ENCODE results near the gene PSTPIP2. TPM values are rescaled to one million over a fixed set of nuclear protein-coding genes. Genes with fewer than 3 reads are reported as not detected.

The PSTPIP2 gene
- total RNA-seq, 1 donor from 2014 or later, result 6.2 TPM

DNA sequence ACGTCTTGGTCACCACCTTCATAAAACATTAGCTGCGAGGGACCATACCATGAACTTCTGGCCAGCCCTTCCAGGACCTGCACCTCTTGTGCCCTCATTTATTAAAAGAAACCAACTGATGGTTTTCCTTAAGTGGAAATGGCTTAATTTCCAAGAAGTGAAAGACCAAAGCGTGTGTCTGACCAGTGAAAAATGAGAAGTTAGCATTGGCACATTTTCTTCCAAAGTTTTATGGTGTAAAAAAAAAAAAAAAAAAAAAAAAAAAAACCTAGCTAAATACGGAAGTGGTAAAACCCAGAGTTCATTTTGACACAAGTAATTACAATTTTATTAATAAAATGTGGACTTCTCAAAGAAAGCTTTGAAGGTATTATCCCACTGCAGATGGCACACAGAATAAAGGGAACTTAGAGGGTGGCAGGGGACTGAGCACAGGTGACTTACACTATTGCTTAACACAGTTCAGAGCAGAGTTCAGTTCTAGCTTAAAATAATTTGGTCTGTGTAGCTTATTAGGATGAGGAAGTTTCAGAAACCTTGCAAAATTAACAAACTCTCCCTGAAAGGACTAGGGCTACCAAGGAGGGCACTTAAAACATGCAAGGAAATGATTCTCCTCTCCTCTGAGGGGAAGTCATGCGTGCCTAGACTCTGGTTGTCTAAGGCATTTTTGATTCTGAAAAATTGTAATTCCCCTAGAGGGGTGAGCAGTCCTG, 62.8 kb downstream of the PSTPIP2 start:
- Mint-ChIP-seq H3K36me3 (no peaks in the 10 kb centered on the region), H3K27ac (no peak overlapping the region), H3K4me1 (no peaks in the 10 kb centered on the region), H3K9me3 (no peaks in the 10 kb centered on the region), H3K4me3 (no peak overlapping the region), H3K27me3 (ENCODE audit: insufficient read depth, low read depth) (no peaks in the 10 kb centered on the region)
- no peaks in the 10 kb centered on the region for H3F3A ChIP-seq (ENCODE audit: low read depth)
- H3K4me2 ChIP-seq, result no peak overlapping the region
- H3K9me3 ChIP-seq (ENCODE audit: low read depth), result no peaks in the 10 kb centered on the region
- H3K79me2 ChIP-seq (ENCODE audit: low read depth), result no peaks in the 10 kb centered on the region
- no peak for TF ChIP-seq EZH2 (IDR thresholded peaks at IDR 0.05)
- no peak for TF ChIP-seq EZH2phosphoT487 (IDR thresholded peaks at IDR 0.05)
- H3K36me3 ChIP-seq, result no peaks in the 10 kb centered on the region
- H3K9ac ChIP-seq, result no peak overlapping the region
- no peaks in the 10 kb centered on the region for H3K4me1 ChIP-seq
- no peaks in the 10 kb centered on the region for H3K27me3 ChIP-seq
- H3K4me3 ChIP-seq, result no peak overlapping the region
- H2AFZ ChIP-seq (replicated peaks), result no peak overlapping the region
- no peak for DNase-seq (ENCODE audit: low spot score)
- H3K27ac ChIP-seq, result no peak overlapping the region
- H4K20me1 ChIP-seq (ENCODE audit: low read depth), result no peaks in the 10 kb centered on the region

DNA sequence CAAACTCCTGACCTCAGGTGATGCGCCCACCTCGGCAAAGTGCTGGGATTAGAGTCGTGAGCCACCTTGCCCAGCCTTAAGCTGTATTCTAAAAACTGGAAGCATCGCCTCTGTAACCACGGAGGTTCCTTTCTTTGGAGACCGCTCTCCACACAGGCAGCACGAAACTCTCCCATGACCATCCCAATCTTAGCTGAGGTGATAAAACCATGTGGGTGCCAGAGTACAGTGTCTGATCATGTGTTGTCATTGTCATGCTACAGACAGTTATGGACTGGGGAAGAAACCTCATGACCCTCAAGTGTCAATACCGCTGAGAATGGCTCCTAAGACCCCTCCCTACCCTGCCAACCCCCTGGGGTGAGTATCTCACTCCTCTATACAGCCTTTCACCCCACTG, 63.5 kb downstream of the PSTPIP2 start:
- H3K4me1 Mint-ChIP-seq, result no peaks in the 10 kb centered on the region

DNA sequence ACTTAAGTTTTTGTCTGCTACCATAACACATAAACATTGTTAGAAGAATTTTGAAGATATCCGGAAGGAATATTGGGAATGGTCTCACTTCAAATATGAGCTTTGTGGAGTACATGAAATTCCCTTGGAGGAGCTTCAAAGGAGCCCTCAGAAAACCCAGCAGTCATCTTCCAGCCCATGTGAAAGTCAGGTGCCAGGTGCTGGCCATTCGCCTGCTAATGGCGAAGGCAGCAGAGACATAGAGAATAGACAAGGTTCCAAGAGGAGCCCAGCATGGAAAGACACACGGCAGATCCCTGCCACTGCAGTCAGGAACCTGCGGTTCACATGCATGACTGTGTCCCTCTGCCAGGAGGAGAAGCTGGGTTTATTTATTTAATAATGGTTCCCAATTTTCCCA, 64.9 kb downstream of the PSTPIP2 start:
- DNase-seq (ENCODE audit: low spot score), result no peak
- H3K9ac ChIP-seq, result no peak overlapping the region
- Mint-ChIP-seq H3K36me3 (peaks cover 4% of the 10 kb centered on the region), H3K4me3 (no peak overlapping the region), H3K27ac (no peak overlapping the region), H3K4me1 (no peaks in the 10 kb centered on the region), H3K27me3 (ENCODE audit: insufficient read depth, low read depth) (no peaks in the 10 kb centered on the region), H3K9me3 (peaks cover 7% of the 10 kb centered on the region)
- H3K4me1 ChIP-seq, result no peaks in the 10 kb centered on the region
- no peak overlapping the region for H3K4me3 ChIP-seq
- peaks cover under 1% of the 10 kb centered on the region for H3K36me3 ChIP-seq
- H2AFZ ChIP-seq (replicated peaks), result no peak overlapping the region
- TF ChIP-seq EZH2phosphoT487 (IDR thresholded peaks at IDR 0.05), result no peak
- TF ChIP-seq, protein P1, sequence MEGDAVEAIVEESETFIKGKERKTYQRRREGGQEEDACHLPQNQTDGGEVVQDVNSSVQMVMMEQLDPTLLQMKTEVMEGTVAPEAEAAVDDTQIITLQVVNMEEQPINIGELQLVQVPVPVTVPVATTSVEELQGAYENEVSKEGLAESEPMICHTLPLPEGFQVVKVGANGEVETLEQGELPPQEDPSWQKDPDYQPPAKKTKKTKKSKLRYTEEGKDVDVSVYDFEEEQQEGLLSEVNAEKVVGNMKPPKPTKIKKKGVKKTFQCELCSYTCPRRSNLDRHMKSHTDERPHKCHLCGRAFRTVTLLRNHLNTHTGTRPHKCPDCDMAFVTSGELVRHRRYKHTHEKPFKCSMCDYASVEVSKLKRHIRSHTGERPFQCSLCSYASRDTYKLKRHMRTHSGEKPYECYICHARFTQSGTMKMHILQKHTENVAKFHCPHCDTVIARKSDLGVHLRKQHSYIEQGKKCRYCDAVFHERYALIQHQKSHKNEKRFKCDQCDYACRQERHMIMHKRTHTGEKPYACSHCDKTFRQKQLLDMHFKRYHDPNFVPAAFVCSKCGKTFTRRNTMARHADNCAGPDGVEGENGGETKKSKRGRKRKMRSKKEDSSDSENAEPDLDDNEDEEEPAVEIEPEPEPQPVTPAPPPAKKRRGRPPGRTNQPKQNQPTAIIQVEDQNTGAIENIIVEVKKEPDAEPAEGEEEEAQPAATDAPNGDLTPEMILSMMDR (IDR thresholded peaks at IDR 0.05), result no peak
- TF ChIP-seq EZH2 (IDR thresholded peaks at IDR 0.05), result no peak
- H3K9me3 ChIP-seq (ENCODE audit: low read depth), result no peaks in the 10 kb centered on the region
- H3K79me2 ChIP-seq (ENCODE audit: low read depth), result no peaks in the 10 kb centered on the region
- H3K27me3 ChIP-seq, result no peaks in the 10 kb centered on the region
- H4K20me1 ChIP-seq (ENCODE audit: low read depth), result no peaks in the 10 kb centered on the region
- no peaks in the 10 kb centered on the region for H3F3A ChIP-seq (ENCODE audit: low read depth)
- H3K27ac ChIP-seq, result no peak overlapping the region
- H3K4me2 ChIP-seq, result no peak overlapping the region

More for the DNA sequence above, 63.5 kb downstream of the PSTPIP2 start:
- Histone ChIP-seq H3K27me3 (no peaks in the 10 kb centered on the region), H3K79me2 (ENCODE audit: low read depth) (no peaks in the 10 kb centered on the region), H3K27ac (no peak overlapping the region), H2AFZ (replicated peaks) (no peak overlapping the region), H3K4me2 (no peak overlapping the region), H3K4me3 (no peak overlapping the region), H4K20me1 (ENCODE audit: low read depth) (no peaks in the 10 kb centered on the region), H3F3A (ENCODE audit: low read depth) (no peaks in the 10 kb centered on the region), H3K9ac (no peak overlapping the region), H3K36me3 (no peaks in the 10 kb centered on the region), H3K4me1 (no peaks in the 10 kb centered on the region), H3K9me3 (ENCODE audit: low read depth) (no peaks in the 10 kb centered on the region)
- Mint-ChIP-seq H3K4me3 (no peak overlapping the region), H3K9me3 (no peaks in the 10 kb centered on the region), H3K27me3 (ENCODE audit: insufficient read depth, low read depth) (no peaks in the 10 kb centered on the region), H3K36me3 (no peaks in the 10 kb centered on the region), H3K27ac (no peak overlapping the region)
- TF ChIP-seq EZH2 (IDR thresholded peaks at IDR 0.05), result no peak
- no peak for TF ChIP-seq EZH2phosphoT487 (IDR thresholded peaks at IDR 0.05)
- TF ChIP-seq, protein P1 (IDR thresholded peaks at IDR 0.05), result no peak
- no peak for DNase-seq (ENCODE audit: low spot score)

DNA sequence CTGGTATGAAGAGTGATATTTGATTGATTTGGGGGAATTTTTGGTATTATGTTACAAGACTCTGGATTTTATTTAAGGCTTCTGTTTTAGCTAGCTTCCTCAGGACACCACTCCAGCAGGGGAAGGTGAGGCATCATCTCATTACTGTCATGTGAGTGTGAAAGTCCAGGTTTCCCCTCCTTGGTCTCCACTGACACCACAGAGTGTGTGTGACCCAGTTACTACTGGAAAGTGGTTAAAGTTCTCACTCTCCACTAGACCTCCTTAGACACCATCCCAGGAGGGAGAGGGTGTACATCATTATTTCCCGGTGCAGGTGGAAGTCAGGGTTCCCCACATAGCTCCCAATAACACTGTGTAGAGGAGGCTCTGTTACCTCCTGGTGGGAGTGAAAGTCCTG, 69.1 kb downstream of the PSTPIP2 start:
- Histone ChIP-seq H3K27ac (no peak overlapping the region), H4K20me1 (ENCODE audit: low read depth) (no peaks in the 10 kb centered on the region), H3K9me3 (ENCODE audit: low read depth) (no peaks in the 10 kb centered on the region), H3K9ac (no peak overlapping the region), H3K79me2 (ENCODE audit: low read depth) (no peaks in the 10 kb centered on the region), H2AFZ (replicated peaks) (no peak overlapping the region), H3K4me2 (no peak overlapping the region), H3K4me1 (no peaks in the 10 kb centered on the region), H3K27me3 (no peaks in the 10 kb centered on the region), H3K36me3 (peaks cover 2% of the 10 kb centered on the region), H3F3A (ENCODE audit: low read depth) (no peaks in the 10 kb centered on the region), H3K4me3 (no peak overlapping the region)
- no peaks in the 10 kb centered on the region for H3K27me3 Mint-ChIP-seq (ENCODE audit: insufficient read depth, low read depth)
- TF ChIP-seq, protein P1 (IDR thresholded peaks at IDR 0.05), result no peak
- TF ChIP-seq EZH2phosphoT487 (IDR thresholded peaks at IDR 0.05) (no peak), EZH2 (IDR thresholded peaks at IDR 0.05) (no peak)
- no peaks in the 10 kb centered on the region for H3K4me1 Mint-ChIP-seq
- no peak for DNase-seq (ENCODE audit: low spot score)
- H3K4me3 Mint-ChIP-seq, result no peak overlapping the region
- H3K27ac Mint-ChIP-seq, result no peak overlapping the region
- H3K9me3 Mint-ChIP-seq, result peaks cover 7% of the 10 kb centered on the region
- H3K36me3 Mint-ChIP-seq, result peaks cover 4% of the 10 kb centered on the region
